WTC11 (cell line): ENCODE measurements around the gene CYP27B1. TPM values are rescaled to one million over a fixed set of nuclear protein-coding genes. Genes with fewer than 3 reads are reported as not detected.

Source experiments
- ATAC-seq: fragments of 200-7000 bp; cut with Tn5 transposase; 2 replicates; pipeline ENCODE4 v1.10.0; 2021; ENCODE audit warnings: mild to moderate bottlenecking, moderate library complexity
- CTCF ChIA-PET: fragments of 300-600 bp; sonication (Branson Sonifier 250); formaldehyde crosslinking; loops from one replicate; lab custom pipeline; 2021; ENCODE audit warnings: antibody characterized with exemption; lab: Charles Lee
- POLR2A ChIA-PET: fragments of 350-600 bp; sonication (Branson Sonifier 250); formaldehyde crosslinking; loops from one replicate; lab custom pipeline; 2021; ENCODE audit warnings: antibody characterized with exemption; lab: Charles Lee
- DNase-seq: peaks from one replicate; pipeline ENCODE4 v3.0.0; 2021; ENCODE audit warnings: low spot score
- H3K27ac Mint-ChIP-seq: 2 replicates; pipeline ENCODE4 v1.8.0; 2021; ENCODE audit warnings: mixed read lengths
- H3K27me3 Mint-ChIP-seq: 2 replicates; pipeline ENCODE4 v1.8.0; 2021; ENCODE audit warnings: low read depth, mild to moderate bottlenecking, moderate library complexity, mixed read lengths
- H3K36me3 Mint-ChIP-seq: 2 replicates; pipeline ENCODE4 v1.8.0; 2021; ENCODE audit warnings: mixed read lengths
- H3K4me1 Mint-ChIP-seq: 2 replicates; pipeline ENCODE4 v1.8.0; 2022; ENCODE audit warnings: mixed read lengths
- H3K4me3 Mint-ChIP-seq: 2 replicates; pipeline ENCODE4 v1.8.0; 2021; ENCODE audit warnings: mild to moderate bottlenecking, moderate library complexity, mixed read lengths
- H3K9me3 Mint-ChIP-seq: 2 replicates; pipeline ENCODE4 v1.8.0; 2021; ENCODE audit warnings: mixed read lengths
- CREB1 ChIP-seq: sonication (generic); formaldehyde crosslinking; IDR thresholded peaks from 2 replicates; pipeline ENCODE4 v1.8.0; 2023; ENCODE audit warnings: mild to moderate bottlenecking, missing genetic modification reagents
- CTCF ChIP-seq: fragments of 200-600 bp; IDR thresholded peaks from 2 replicates; pipeline ENCODE4 v1.8.0; 2022; ENCODE audit warnings: antibody characterized with exemption
- FOXK1 ChIP-seq: sonication (generic); formaldehyde crosslinking; IDR thresholded peaks from 2 replicates; pipeline ENCODE4 v1.8.0; 2022; ENCODE audit warnings: mild to moderate bottlenecking, moderate library complexity, missing genetic modification reagents
- FOXP4 ChIP-seq: sonication (generic); formaldehyde crosslinking; IDR thresholded peaks from 2 replicates; pipeline ENCODE4 v1.8.0; 2022; ENCODE audit warnings: mild to moderate bottlenecking, missing genetic modification reagents
- IRF1 ChIP-seq: sonication (generic); formaldehyde crosslinking; IDR thresholded peaks from 2 replicates; pipeline ENCODE4 v1.8.0; 2023; ENCODE audit warnings: missing genetic modification reagents
- JUN ChIP-seq: sonication (generic); formaldehyde crosslinking; IDR thresholded peaks from 2 replicates; pipeline ENCODE4 v1.8.0; 2023; ENCODE audit warnings: mild to moderate bottlenecking, missing genetic modification reagents
- SMAD3 ChIP-seq: sonication (generic); formaldehyde crosslinking; IDR thresholded peaks from 2 replicates; pipeline ENCODE4 v1.8.0; 2022; ENCODE audit warnings: missing genetic modification reagents, mild to moderate bottlenecking, borderline replicate concordance
- TEAD1 ChIP-seq: sonication (generic); formaldehyde crosslinking; IDR thresholded peaks from 2 replicates; pipeline ENCODE4 v1.8.0; 2022; ENCODE audit warnings: mild to moderate bottlenecking, missing genetic modification reagents
- TEAD4 ChIP-seq: sonication (generic); formaldehyde crosslinking; IDR thresholded peaks from 2 replicates; pipeline ENCODE4 v1.8.0; 2022; ENCODE audit warnings: mild to moderate bottlenecking, missing genetic modification reagents
- ZNF121 ChIP-seq: sonication (generic); formaldehyde crosslinking; IDR thresholded peaks from 2 replicates; pipeline ENCODE4 v1.8.0; 2023; ENCODE audit warnings: missing genetic modification reagents
- ZNF512 ChIP-seq: sonication (generic); formaldehyde crosslinking; IDR thresholded peaks from 2 replicates; pipeline ENCODE4 v1.8.1; 2022; ENCODE audit warnings: missing genetic modification reagents, borderline replicate concordance
- total RNA-seq: library from RNA; stranded (reverse); gene quantifications from 3 replicates; pipeline ENCODE4 v1.2.3, GENCODE V29; 2021

Gene CYP27B1
- total RNA-seq, 1 experiment from 2014 or later, result 2.1 TPM

GRCh38 chr12:57761391-57761998 lies 5.4 kb downstream of the CYP27B1 start (continued):
- TF ChIP-seq JUN (CRISPR knock-in tag), result no peak

GRCh38 chr12:57760347-57760982 lies 6.4 kb downstream of the CYP27B1 start:
- POLR2A ChIA-PET, result interaction anchor here (1.0 to 1.4 kb wide), 2 partner anchors 12 to 16 kb away, joined by 3 read pairs; partner anchors contain the start of genes EEF1AKMT3 and TSPAN31
- no peaks in the 10 kb centered on the region for H3K9me3 Mint-ChIP-seq
- DNase-seq (peak; percentile 69), ATAC-seq (no peak)
- TF ChIP-seq ZNF121 (CRISPR knock-in tag) (no peak), FOXK1 (CRISPR knock-in tag) (0 out of 2 replicates have a peak, but pooled peaks have one; percentile 41), ZNF512 (peak; percentile 19; the same call in 1 of the 2 replicates), TEAD4 (CRISPR knock-in tag) (peak; percentile 64; the same call in 1 of the 2 replicates), IRF1 (CRISPR knock-in tag) (0 out of 2 replicates have a peak, but pooled peaks have one; percentile 59), TEAD1 (peak; percentile 54; the same call in 1 of the 2 replicates), FOXP4 (CRISPR knock-in tag) (peak; percentile 70), CREB1 (CRISPR knock-in tag) (no peak), SMAD3 (CRISPR knock-in tag) (0 out of 2 replicates have a peak, but pooled peaks have one; percentile 46)
- CTCF ChIA-PET, result interaction anchor here (1.0 to 1.1 kb wide), 3 partner anchors 12 to 133 kb away, joined by 3 to 5 read pairs (median 4); partner anchors contain the start of genes EEF1AKMT3 and METTL1
- peaks cover 31% of the 10 kb centered on the region for H3K4me1 Mint-ChIP-seq
- no peak overlapping the region for H3K27ac Mint-ChIP-seq
- H3K27me3 Mint-ChIP-seq, result peaks cover 98% of the 10 kb centered on the region
- no peaks in the 10 kb centered on the region for H3K36me3 Mint-ChIP-seq
- no peak overlapping the region for H3K4me3 Mint-ChIP-seq

GRCh38 chr12:57759360-57759980 lies 7.4 kb downstream of the CYP27B1 start:
- TF ChIP-seq TEAD1 (no peak), CTCF (peak; percentile 34; the same call in 1 of the 2 replicates)
- Mint-ChIP-seq H3K27ac (no peak overlapping the region), H3K4me1 (peaks cover 25% of the 10 kb centered on the region), H3K4me3 (no peak overlapping the region), H3K9me3 (no peaks in the 10 kb centered on the region), H3K36me3 (no peaks in the 10 kb centered on the region), H3K27me3 (peaks cover 91% of the 10 kb centered on the region)
- ATAC-seq, result peak; percentile 10; the same call in 1 of the 2 replicates
- ChIA-PET CTCF (interaction anchor here (0.6 to 1.7 kb wide), 14 partner anchors 13 to 193 kb away, joined by 3 to 6 read pairs (median 4); partner anchors contain the start of genes AVIL, EEF1AKMT3, METTL1 and TSPAN31), POLR2A (interaction anchor here (1.4 kb wide), 1 partner anchor 15 kb away, joined by 3 read pairs; the partner anchor contains the start of gene TSPAN31)
- DNase-seq, result no peak
